Activated T-cell treated with anti-CD3 and anti-CD28 coated beads for 24 hours (primary cell): ENCODE measurements around the gene MAGEA9B.
A peak's percentile ranks its signal among the peaks of the same experiment; 100 is the strongest.
"Not testable (repeated sequence)": the region's sequence is repeated elsewhere in the genome, so short reads cannot be mapped to it uniquely, and the experiment has no call there.

Experiments
- DNase-seq: peaks from one replicate; pipeline ENCODE4 v3.0.0-alpha.2; 2020; ENCODE audit warnings: low read depth

Gene MAGEA9B

DNA sequence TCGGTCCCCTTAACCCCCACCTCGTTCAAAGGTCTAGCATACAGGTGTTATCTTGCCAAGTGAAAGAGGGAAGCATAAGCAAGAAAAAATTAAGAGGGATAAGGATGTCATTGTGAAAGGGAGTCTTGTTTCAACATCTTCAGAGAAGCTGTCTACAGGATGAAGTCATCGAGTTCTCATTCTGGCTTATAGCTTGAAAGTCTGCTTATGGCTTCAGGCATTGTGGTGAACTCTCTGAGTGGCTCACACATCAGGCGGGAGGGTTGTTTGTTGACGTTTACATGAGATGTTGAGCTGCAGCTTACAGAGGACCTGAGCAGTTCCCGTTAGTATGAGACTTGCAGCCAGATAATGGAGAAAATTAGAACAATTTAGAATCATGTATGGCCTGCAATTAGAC is 16.6 kb downstream of the MAGEA9B start:
- DNase-seq: no peak

GRCh38 chrX:149569770-149570169 is 17.5 kb downstream of the MAGEA9B start:
- no peak for DNase-seq

DNA sequence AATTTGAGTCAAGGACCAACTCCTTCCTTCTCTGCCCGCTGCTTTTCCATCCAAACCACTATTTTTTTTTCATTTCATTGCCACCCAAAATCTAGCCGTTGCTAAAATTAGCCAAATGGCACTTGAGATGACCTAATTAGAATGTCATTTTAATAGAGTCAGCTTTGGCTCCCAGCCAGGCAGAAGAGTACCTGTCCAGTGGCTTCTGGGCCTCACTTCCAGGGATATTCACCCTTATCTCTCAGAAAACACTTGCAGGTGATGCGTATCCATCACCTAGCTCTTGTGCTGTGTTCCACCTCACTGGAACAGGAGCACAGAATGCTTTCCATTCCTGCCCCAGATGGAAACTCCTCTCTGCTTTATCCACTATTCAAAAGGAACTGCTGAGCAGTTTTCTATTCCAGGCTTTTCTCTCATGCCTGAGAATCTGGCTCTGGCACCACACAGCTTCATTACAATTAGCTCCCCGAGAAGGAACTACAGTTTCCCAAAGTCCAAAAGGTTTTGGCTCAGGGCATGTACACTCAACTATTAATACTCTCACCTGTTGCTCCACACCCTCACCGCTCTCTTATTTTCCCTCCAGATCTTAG is 18.5 kb downstream of the MAGEA9B start:
- DNase-seq: no peak

GRCh38 chrX:149567621-149568417 is 19.4 kb downstream of the MAGEA9B start:
- no peak for DNase-seq

DNA sequence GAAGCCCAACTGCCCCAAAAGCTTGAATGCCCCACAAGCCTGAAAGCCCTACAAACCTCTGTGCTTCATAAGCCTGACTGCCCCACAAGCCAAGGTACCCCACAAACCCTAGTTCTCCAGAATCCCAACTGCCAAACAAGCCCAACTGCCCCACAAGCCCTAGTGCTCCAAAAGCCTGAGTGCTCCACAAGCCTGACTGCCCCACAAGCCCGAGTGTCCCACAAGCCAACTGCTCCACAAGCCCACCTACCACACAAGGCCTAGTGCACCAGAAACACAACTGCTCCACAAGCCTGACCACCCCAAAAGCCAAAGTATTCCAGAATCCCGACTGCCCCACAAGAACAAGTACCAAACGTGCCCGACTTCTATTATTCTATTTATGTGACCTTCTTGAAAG is 23.9 kb downstream of the MAGEA9B start:
- no peak for DNase-seq

DNA sequence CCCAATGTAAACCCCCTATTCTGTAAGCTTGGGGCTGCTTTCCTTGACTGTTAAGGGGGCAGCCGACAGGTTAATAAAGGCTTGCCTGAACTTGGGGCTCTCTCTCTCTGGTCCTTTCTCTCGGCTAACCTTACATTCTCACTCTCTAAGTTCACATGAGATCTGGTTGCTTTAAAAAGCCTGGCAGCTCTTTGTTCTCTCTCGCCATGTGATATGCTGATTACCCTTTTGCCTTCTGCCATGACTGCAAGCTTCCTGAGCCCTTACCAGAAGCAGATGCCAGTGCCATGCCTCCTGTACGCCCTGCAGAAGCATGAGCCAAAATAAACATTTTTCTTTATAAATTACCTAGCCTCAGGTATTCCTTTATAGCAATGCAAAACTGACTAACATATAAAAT is 32.0 kb downstream of the MAGEA9B start:
- DNase-seq: not testable (repeated sequence)

DNA sequence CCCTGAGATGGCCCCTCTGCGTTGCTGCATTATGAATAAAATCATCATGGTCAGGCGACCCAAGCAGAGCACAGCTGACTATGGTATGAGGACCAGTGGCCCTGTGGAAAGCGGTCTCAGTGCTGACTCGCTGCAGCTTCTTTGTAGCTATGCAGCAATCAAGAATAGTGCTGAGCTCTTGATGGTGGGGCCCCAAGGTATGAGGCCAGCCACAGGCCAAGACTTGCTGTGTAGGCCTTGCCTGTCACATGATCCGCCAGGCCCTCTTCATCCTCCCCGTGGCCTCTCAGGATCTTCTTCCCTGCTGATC is 35.4 kb downstream of the MAGEA9B start:
- DNase-seq: not testable (repeated sequence)

- not testable (repeated sequence) for DNase-seq
These were observed 35.9 kb downstream of the MAGEA9B start for GRCh38 chrX:149551245-149551938.

GRCh38 chrX:149550454-149550853 is 36.8 kb downstream of the MAGEA9B start:
- DNase-seq: not testable (repeated sequence)

GRCh38 chrX:149549701-149550100 is 37.6 kb downstream of the MAGEA9B start, which contains the start of gene HSFX3:
Gene HSFX3 (minus strand): TSS chrX:149549924. CDS start chrX:149549852, 72 bp downstream.
- not testable (repeated sequence) for DNase-seq

GRCh38 chrX:149547782-149548181 is 39.5 kb downstream of the MAGEA9B start:
- not testable (repeated sequence) for DNase-seq

- not testable (repeated sequence) for DNase-seq
These were observed 40.3 kb downstream of the MAGEA9B start for GRCh38 chrX:149546962-149547361.

DNA sequence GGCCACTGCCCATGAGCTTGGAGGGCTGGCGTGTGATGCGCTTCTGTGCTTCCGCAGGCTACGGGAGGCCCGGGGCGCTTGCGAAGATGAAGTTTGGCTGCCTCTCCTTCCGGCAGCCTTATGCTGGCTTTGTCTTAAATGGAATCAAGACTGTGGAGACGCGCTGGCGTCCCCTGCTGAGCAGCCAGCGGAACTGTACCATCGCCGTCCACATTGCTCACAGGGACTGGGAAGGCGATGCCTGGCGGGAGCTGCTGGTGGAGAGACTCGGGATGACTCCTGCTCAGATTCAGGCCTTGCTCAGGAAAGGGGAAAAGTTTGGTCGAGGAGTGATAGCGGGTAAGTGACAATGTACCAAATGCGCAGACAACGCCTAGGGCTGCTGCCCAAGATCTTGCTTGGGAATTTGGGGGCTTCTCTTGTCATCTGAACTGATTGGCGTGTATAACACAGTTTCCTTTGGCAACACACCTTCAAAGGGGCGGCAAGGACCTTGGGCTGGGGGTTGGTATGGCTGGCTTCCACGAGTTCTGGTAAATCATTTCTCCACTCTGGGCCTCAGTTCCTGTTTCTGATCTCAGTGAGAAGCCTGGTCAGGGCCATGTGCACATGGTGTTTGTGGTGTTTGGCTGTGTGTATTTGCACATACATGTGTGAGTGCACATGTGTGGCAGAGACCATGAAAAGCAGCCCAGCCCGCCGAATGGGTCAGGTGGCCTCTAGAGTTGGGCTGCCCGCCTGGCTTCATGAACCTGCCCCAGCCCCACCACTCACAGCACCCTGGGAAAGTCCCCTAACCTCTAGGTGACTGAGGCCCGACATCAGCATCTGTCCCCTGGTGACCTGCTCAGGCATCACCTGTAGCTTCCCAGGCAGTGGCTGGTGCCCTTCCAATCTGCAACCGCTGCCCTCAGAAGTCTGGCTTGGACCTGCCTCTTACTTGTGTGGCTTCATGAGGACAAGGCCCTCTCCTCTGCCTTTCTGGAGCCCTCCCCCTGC is 41.4 kb downstream of the MAGEA9B start:
- DNase-seq: not testable (repeated sequence)

DNA sequence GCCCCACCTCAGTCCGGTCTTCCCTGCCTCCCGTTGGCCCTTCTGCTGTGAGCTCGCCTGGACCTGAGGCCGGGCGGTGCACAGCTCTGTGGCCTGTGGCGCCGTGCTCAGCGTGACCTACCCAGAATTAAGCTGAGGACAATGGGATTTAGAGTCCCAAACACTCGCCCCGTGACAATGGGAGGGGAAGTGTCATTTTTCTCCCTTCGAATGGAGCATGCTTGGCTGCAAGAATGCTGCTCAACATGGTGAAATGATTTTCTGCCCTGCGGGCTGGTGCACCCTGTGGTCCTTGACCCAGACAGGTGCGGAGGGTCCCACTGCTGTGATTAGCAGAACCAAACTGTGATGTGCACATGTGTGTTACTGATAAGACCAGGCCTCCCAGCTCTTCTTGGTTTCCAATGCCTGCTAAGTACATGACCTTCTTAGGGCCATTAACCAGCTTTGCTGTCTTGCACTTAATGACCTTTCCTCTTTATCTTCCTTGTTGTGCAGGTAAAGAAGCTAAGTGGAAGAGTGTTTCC is 45.7 kb downstream of the MAGEA9B start:
- DNase-seq: no peak

DNA sequence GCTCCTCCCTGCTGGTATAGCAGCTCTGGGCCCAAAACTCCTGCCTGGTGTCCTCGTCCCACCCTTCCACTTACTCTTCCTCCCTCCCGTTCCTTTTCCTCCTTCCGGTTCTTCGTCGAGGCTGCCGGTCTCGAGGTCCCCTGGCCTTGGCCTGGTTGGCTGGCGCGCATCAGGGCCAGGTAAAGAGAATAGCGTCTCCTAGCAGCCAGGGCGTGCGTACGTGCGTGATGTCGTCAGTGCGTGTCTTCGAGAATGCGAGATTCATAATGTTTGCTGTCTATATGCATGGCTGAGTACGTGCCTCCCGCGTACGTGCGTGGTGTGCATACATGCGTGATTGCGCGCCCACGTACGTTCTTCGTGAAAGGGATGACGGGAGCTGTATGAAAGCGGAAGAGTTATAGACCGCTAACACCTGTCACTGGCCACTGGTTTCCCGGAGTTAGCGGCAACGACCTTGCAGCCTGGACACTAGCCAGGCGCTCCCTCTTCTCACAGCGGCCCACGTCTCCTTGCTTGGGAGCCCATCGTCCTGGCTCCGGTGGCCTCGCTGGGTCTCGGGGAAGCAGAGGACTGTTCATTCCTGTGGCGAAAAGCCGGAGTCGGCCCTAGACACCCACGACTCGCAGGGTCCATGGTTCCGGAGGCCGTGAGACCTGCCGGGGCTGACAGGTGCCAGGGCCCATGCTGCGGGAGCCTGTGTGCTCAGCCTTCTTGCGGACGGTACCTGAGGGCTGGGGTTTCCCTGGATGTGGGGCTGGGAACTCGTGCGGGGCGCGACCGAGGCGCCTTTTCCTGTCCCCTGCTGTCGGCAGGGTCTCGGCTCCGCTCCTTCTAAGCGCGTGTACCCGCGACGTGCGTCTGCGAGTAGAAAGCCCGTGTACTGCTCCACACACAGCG is 46.4 kb downstream of the MAGEA9B start, which contains the start of gene EOLA1:
TSS of gene EOLA1 (plus strand) at position 392 of the 900 bp plus-strand sequence. CDS start 4,619 bp downstream, outside the sequence.
- peak; percentile 80 for DNase-seq

- peak; percentile 78 for DNase-seq
These were observed 47.1 kb downstream of the MAGEA9B start for GRCh38 chrX:149540131-149540620.

GRCh38 chrX:149539283-149540130 is 47.8 kb downstream of the MAGEA9B start:
- peak; percentile 72 for DNase-seq

DNA sequence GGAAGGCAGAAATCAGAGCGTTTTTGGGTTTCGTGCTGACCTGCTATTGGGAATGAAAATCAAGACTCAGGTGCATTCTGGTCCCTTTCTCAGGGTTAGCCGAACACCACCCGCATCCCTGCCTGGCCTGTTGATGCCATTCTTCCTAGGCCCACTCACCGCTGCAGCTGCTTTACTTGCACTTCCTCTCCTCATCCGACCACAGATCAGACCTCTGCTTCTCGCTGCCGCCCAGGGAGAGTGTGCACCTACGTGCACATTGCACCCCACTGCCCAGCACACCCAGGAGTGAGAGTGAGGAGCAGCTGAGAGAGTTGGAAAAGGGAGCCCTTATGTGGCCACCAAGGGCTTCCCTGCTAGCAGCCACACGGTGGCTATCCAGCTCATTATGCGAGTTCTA is 49.8 kb downstream of the MAGEA9B start:
- DNase-seq: not testable (repeated sequence)
